HepG2 (cell line): ENCODE measurements around the gene AGGF1. TPM values are rescaled to one million over a fixed set of nuclear protein-coding genes. Genes with fewer than 3 reads are reported as not detected.
A peak's percentile ranks its signal among the peaks of the same experiment; 100 is the strongest.

Experiments
- CREB1 ChIP-seq, 2 experiments: fragments of 450-650 bp in 1 of 2; IDR thresholded peaks; 2 replicates each; pipeline ENCODE4 v1.6.1; 2016 to 2017; ENCODE audit warnings: control low read depth in 1 of 2, mild to moderate bottlenecking in 1 of 2, missing compliant biosample characterization in 1 of 2, missing genetic modification characterization in 1 of 2
- EEA1 ChIP-seq: sonication (generic); formaldehyde crosslinking; IDR thresholded peaks from 2 replicates; pipeline ENCODE4 v1.5.1; 2020; ENCODE audit warnings: mild to moderate bottlenecking, missing genetic modification reagents, borderline replicate concordance
- FOXJ3 ChIP-seq: sonication (generic); formaldehyde crosslinking; IDR thresholded peaks from 2 replicates; pipeline ENCODE4 v1.4.0; 2020; ENCODE audit warnings: missing genetic modification reagents, mild to moderate bottlenecking, borderline replicate concordance
- NFE2L2 ChIP-seq: fragments of 150-350 bp; IDR thresholded peaks from 2 replicates; pipeline ENCODE4 v1.6.1; 2014; ENCODE audit warnings: low read length
- NFYC ChIP-seq: IDR thresholded peaks from 2 replicates; pipeline ENCODE4 v1.6.1; 2016; ENCODE audit warnings: missing genetic modification reagents, missing compliant biosample characterization
- PHF21A ChIP-seq: sonication (generic); formaldehyde crosslinking; IDR thresholded peaks from 2 replicates; pipeline ENCODE4 v1.5.0; 2020; ENCODE audit warnings: mild to moderate bottlenecking, missing genetic modification reagents
- POLR2G ChIP-seq: fragments of 200-400 bp; formaldehyde crosslinking; IDR thresholded peaks from 2 replicates; pipeline ENCODE4 v1.6.1; 2018; ENCODE audit warnings: mild to moderate bottlenecking, low read depth, low read length, moderate library complexity
- RBM39 ChIP-seq: fragments of 200-400 bp; formaldehyde crosslinking; IDR thresholded peaks from one replicate; pipeline ENCODE4 v1.6.1; 2018; ENCODE audit warnings: antibody characterized with exemption, mild to moderate bottlenecking, low read depth, low read length; ENCODE audit not compliant: poor library complexity, severe bottlenecking
- SOX6 ChIP-seq, 2 experiments: fragments of 450-650 bp in 1 of 2; sonication (generic) in 1 of 2; formaldehyde crosslinking in 1 of 2; IDR thresholded peaks; 2 replicates each; pipeline versions ENCODE4 v1.4.0 to v1.6.1; 2017 to 2020; ENCODE audit warnings: antibody characterized with exemption in 1 of 2, mild to moderate bottlenecking in 1 of 2, missing genetic modification reagents in 1 of 2
- ZC3H13 ChIP-seq: sonication (generic); formaldehyde crosslinking; IDR thresholded peaks from 2 replicates; pipeline ENCODE4 v1.8.1; 2023; ENCODE audit warnings: mild to moderate bottlenecking, missing genetic modification reagents, moderate library complexity
- ZMYM2 ChIP-seq: sonication (generic); formaldehyde crosslinking; IDR thresholded peaks from 2 replicates; pipeline ENCODE4 v1.8.0; 2022; ENCODE audit warnings: mild to moderate bottlenecking, missing genetic modification reagents
- ZNF12 ChIP-seq: sonication (generic); formaldehyde crosslinking; IDR thresholded peaks from 2 replicates; pipeline ENCODE4 v1.5.0; 2020; ENCODE audit warnings: missing genetic modification reagents
- ZNF382 ChIP-seq: sonication (generic); formaldehyde crosslinking; IDR thresholded peaks from 2 replicates; pipeline ENCODE4 v1.5.0; 2020; ENCODE audit warnings: missing genetic modification reagents, mild to moderate bottlenecking, borderline replicate concordance
- ZNF629 ChIP-seq: sonication (generic); formaldehyde crosslinking; conservative IDR thresholded peaks from 2 replicates; pipeline ENCODE4 v1.5.0; 2020; ENCODE audit warnings: missing genetic modification reagents
- ZNF782 ChIP-seq: sonication (generic); formaldehyde crosslinking; IDR thresholded peaks from 2 replicates; pipeline ENCODE4 v1.4.0; 2020; ENCODE audit warnings: missing genetic modification reagents, mild to moderate bottlenecking, borderline replicate concordance
- ZZZ3 ChIP-seq: sonication (generic); formaldehyde crosslinking; IDR thresholded peaks from 2 replicates; pipeline ENCODE4 v1.4.0; 2020; ENCODE audit warnings: missing genetic modification reagents, mild to moderate bottlenecking, borderline replicate concordance
- polyA plus RNA-seq, 8 experiments: library from polyadenylated mRNA; depleted of rRNA in 3 of 8; stranded (reverse) in 7 of 8; unstranded in 1 of 8; fragments of >200 nt; fragmentation: Illumina TruSeq in 4 of 8; extraction: Trizol in 4 of 8; gene quantifications; 2 replicates each; pipeline versions ENCODE4 v1.2.1 to v1.2.3, GENCODE V29; 2011 to 2016; ENCODE audit warnings: low read depth in 4 of 8, missing spikeins in 1 of 8, mixed read lengths in 1 of 8; ENCODE audit not compliant: insufficient read depth in 1 of 8
- total RNA-seq, 5 experiments: library from RNA; depleted of rRNA; stranded (reverse); fragments of >200 nt; fragmentation: Illumina TruSeq; extraction: Trizol; gene quantifications; 2 replicates each; pipeline ENCODE4 v1.2.3, GENCODE V29; 2016; ENCODE audit warnings: low read depth in 1 of 5
- TF ChIP-seq, protein P1 (sequence below): sonication (generic); formaldehyde crosslinking; IDR thresholded peaks from 2 replicates; pipeline ENCODE4 v1.8.0; 2022; ENCODE audit warnings: mild to moderate bottlenecking, missing genetic modification reagents, moderate library complexity
- TF ChIP-seq, protein P2 (sequence below): sonication (generic); formaldehyde crosslinking; IDR thresholded peaks from 2 replicates; pipeline ENCODE4 v1.8.1; 2023; ENCODE audit warnings: mild to moderate bottlenecking, moderate library complexity, missing genetic modification reagents
- TF ChIP-seq, protein P3 (sequence below): sonication (generic); formaldehyde crosslinking; IDR thresholded peaks from 2 replicates; pipeline ENCODE4 v1.9.0; 2022; ENCODE audit warnings: low read depth, missing genetic modification reagents
- TF ChIP-seq, protein P4 (sequence below): sonication (generic); formaldehyde crosslinking; IDR thresholded peaks from 2 replicates; pipeline ENCODE4 v1.4.0; 2020; ENCODE audit warnings: missing genetic modification reagents
- TF ChIP-seq, protein P5 (sequence below), 2 experiments: fragments of 450-650 bp in 1 of 2; sonication (generic) in 1 of 2; formaldehyde crosslinking; IDR thresholded peaks; 2 replicates each; pipeline versions ENCODE4 v1.5.0 to v1.8.0; 2020 to 2022; ENCODE audit warnings: mild to moderate bottlenecking in 1 of 2, missing genetic modification reagents in 1 of 2

The AGGF1 gene
- total and polyA plus RNA-seq, 2 of the 13 experiments (the other 11 are each of a cell fraction or from before 2014, with no cell fraction given): 12.9 to 15.5 TPM

DNA sequence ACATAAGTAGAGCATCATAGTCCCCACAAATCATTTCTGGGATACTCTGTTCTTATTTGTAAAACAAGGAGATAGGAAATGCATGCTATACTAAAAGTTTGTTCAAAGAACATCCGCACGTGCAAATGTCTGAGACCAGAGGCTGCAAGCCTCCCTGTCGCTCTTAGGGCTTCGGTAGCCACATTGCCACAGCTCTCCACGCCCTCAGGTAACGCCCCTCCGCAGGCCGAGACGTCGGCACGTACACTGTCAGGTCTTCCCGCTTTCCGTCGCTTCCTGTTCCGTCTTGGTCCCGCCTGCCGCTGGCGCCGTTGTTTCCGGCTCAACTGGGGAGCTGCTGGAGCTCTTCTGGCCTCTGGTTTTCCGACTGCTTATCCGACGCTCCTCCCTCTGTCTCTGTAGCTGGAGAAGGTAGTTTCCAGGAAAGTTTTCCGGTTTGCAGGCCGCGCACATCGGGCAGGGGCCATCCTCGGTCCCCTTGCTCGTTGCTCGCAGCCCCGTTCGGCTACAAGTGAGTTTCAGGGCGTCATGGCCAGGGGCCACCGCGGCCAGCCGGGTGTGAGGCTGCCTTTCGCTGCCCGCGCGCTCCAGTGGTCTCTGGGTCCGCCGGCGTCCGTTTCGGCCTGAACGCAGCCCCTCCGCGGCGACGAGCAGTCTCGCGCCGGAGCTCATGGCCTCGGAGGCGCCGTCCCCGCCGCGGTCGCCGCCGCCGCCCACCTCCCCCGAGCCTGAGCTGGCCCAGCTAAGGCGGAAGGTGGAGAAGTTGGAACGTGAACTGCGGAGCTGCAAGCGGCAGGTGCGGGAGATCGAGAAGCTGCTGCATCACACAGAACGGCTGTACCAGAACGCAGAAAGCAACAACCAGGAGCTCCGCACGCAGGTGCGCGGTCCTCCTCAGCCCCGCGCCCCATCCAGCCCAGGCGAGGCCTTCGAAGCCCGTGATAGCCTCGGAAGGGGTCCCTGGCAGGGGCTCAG, at the start of gene AGGF1 (continued):
- TF ChIP-seq ZZZ3 (peak; percentile 98; the same call in 1 of the 2 replicates), EEA1 (0 out of 2 replicates have a peak, but pooled peaks have one; percentile 77), FOXJ3 (CRISPR knock-in tag) (0 out of 2 replicates have a peak, but pooled peaks have one; percentile 39), ZC3H13 (peak; percentile 78), ZNF382 (CRISPR knock-in tag) (no peak), PHF21A (CRISPR knock-in tag) (0 out of 2 replicates have a peak, but pooled peaks have one; percentile 64), ZNF12 (CRISPR knock-in tag) (peak; percentile 71; the same call in 1 of the 2 replicates), RBM39 (peak; percentile 45), ZMYM2 (CRISPR knock-in tag) (no peak), NFYC (CRISPR knock-in tag) (peak; percentile 44), CREB1 (IDR thresholded peaks at IDR 0.05) (peak; percentile 63; the same call in 1 of the 2 replicates), CREB1 (CRISPR knock-in tag; IDR thresholded peaks at IDR 0.05) (peak; percentile 80), POLR2G (peak; percentile 96), SOX6 (IDR thresholded peaks at IDR 0.05) (no peak), SOX6 (CRISPR knock-in tag; IDR thresholded peaks at IDR 0.05) (peak; percentile 39; the same call in 1 of the 2 replicates), ZNF782 (CRISPR knock-in tag) (peak; percentile 40; the same call in 1 of the 2 replicates), NFE2L2 (no peak), ZNF629 (CRISPR knock-in tag) (0 out of 2 replicates have a peak, but pooled peaks have one; percentile 1)
- TF ChIP-seq, protein P1, sequence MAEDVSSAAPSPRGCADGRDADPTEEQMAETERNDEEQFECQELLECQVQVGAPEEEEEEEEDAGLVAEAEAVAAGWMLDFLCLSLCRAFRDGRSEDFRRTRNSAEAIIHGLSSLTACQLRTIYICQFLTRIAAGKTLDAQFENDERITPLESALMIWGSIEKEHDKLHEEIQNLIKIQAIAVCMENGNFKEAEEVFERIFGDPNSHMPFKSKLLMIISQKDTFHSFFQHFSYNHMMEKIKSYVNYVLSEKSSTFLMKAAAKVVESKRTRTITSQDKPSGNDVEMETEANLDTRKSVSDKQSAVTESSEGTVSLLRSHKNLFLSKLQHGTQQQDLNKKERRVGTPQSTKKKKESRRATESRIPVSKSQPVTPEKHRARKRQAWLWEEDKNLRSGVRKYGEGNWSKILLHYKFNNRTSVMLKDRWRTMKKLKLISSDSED (CRISPR knock-in tag): no peak
- TF ChIP-seq, protein P2, sequence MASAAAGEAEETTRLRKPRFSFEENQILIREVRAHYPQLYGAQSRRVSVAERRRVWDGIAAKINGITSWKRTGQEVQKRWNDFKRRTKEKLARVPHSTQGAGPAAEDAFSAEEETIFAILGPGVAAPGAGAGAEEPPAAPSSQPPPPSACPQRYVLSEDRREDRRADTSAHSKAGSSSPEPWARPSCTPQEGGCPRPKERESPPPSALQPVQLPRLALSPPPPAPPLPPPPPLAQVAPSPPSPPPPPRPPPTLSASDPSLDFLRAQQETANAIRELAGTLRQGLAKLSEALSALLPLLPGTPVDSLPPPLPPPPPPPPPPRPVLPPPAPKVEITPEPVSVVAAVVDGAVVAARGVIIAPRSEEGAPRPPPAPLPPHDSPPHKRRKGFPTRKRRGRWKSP: peak; percentile 74; the same call in 1 of the 2 replicates
- TF ChIP-seq, protein P3, sequence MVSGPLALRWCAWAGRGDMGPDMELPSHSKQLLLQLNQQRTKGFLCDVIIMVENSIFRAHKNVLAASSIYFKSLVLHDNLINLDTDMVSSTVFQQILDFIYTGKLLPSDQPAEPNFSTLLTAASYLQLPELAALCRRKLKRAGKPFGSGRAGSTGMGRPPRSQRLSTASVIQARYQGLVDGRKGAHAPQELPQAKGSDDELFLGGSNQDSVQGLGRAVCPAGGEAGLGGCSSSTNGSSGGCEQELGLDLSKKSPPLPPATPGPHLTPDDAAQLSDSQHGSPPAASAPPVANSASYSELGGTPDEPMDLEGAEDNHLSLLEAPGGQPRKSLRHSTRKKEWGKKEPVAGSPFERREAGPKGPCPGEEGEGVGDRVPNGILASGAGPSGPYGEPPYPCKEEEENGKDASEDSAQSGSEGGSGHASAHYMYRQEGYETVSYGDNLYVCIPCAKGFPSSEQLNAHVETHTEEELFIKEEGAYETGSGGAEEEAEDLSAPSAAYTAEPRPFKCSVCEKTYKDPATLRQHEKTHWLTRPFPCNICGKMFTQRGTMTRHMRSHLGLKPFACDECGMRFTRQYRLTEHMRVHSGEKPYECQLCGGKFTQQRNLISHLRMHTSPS (CRISPR knock-in tag): 0 out of 2 replicates have a peak, but pooled peaks have one; percentile 15
- TF ChIP-seq, protein P4, sequence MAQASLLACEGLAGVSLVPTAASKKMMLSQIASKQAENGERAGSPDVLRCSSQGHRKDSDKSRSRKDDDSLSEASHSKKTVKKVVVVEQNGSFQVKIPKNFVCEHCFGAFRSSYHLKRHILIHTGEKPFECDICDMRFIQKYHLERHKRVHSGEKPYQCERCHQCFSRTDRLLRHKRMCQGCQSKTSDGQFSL: 0 out of 2 replicates have a peak, but pooled peaks have one; percentile 24
- TF ChIP-seq, protein P5, sequence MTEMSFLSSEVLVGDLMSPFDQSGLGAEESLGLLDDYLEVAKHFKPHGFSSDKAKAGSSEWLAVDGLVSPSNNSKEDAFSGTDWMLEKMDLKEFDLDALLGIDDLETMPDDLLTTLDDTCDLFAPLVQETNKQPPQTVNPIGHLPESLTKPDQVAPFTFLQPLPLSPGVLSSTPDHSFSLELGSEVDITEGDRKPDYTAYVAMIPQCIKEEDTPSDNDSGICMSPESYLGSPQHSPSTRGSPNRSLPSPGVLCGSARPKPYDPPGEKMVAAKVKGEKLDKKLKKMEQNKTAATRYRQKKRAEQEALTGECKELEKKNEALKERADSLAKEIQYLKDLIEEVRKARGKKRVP (CRISPR knock-in tag; IDR thresholded peaks at IDR 0.05): peak in 1 of 2 experiments; percentile 49; a peak in 2 of 4 replicates
